Body of pancreas (tissue), 4 donors: ENCODE results near the gene NPR2.

Experiments used
- POLR2A ChIP-seq, 3 donors: fragments of 450-650 bp; IDR thresholded peaks; one replicate each; pipeline ENCODE4 v1.6.1; 2016; ENCODE audit warnings: antibody characterized with exemption in 3 of 3, mild to moderate bottlenecking in 2 of 3
- TF ChIP-seq, protein P1 (sequence below), 7 experiments: fragments of 450-650 bp in 4 of 7; fragments of 200-600 bp in 3 of 7; sonication (generic) in 3 of 7; IDR thresholded peaks; one replicate each; pipeline ENCODE4 v1.5.1; 2016 to 2019; ENCODE audit warnings: antibody characterized with exemption in 7 of 7

DNA sequence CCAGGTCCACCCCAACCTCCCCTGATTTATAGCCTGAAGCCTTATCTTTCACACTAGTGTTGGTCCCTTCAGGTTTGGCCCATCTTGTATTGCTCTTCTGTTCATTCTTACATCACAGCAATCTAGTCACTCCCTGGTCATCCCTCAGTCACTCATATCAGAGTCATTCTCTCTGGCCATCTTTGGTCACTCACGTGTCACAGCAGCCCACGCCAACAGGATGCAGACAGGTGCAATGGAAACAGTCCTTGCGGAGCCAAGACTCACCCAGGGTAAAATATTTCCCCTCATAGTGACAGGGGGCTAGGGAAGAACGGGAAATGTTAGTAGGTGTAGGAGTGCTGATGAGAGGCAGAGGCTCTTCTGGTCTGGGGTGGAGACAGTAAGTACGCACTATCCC, 37.9 kb upstream of the NPR2 start:
- TF ChIP-seq, protein P1, sequence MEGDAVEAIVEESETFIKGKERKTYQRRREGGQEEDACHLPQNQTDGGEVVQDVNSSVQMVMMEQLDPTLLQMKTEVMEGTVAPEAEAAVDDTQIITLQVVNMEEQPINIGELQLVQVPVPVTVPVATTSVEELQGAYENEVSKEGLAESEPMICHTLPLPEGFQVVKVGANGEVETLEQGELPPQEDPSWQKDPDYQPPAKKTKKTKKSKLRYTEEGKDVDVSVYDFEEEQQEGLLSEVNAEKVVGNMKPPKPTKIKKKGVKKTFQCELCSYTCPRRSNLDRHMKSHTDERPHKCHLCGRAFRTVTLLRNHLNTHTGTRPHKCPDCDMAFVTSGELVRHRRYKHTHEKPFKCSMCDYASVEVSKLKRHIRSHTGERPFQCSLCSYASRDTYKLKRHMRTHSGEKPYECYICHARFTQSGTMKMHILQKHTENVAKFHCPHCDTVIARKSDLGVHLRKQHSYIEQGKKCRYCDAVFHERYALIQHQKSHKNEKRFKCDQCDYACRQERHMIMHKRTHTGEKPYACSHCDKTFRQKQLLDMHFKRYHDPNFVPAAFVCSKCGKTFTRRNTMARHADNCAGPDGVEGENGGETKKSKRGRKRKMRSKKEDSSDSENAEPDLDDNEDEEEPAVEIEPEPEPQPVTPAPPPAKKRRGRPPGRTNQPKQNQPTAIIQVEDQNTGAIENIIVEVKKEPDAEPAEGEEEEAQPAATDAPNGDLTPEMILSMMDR (IDR thresholded peaks at IDR 0.05), result no peak
- no peak for TF ChIP-seq POLR2A (IDR thresholded peaks at IDR 0.05)
